Fibroblast of the aortic adventitia (primary cell): ENCODE data around the gene TNFRSF21. TPM values are rescaled to one million over a fixed set of nuclear protein-coding genes. Genes with fewer than 3 reads are reported as not detected.
A peak's percentile ranks its signal among the peaks of the same experiment; 100 is the strongest.

ENCODE experiments used
- DNase-seq: peaks from one replicate; pipeline ENCODE4 v3.0.0-alpha.2; 2010; ENCODE audit warnings: low read depth
- H3K4me3 ChIP-seq: 2 replicates; pipeline ENCODE4 v1.5.1; 2011; ENCODE audit warnings: low read depth, mild to moderate bottlenecking, control low read depth, low read length, moderate library complexity
- total RNA-seq: library from RNA; depleted of rRNA; stranded (reverse); fragments of >200 nt; gene quantifications from 2 replicates; pipeline ENCODE4 v1.2.3, GENCODE V29; 2012; ENCODE audit warnings: low replicate concordance
- TF ChIP-seq, protein P1 (sequence below): IDR thresholded peaks from 2 replicates; pipeline ENCODE4 v1.5.1; 2011; ENCODE audit warnings: mild to moderate bottlenecking, low read length, control low read depth, inconsistent platforms; ENCODE audit not compliant: insufficient read depth

The TNFRSF21 gene
- total RNA-seq, 1 donor = 17.7 TPM

DNA sequence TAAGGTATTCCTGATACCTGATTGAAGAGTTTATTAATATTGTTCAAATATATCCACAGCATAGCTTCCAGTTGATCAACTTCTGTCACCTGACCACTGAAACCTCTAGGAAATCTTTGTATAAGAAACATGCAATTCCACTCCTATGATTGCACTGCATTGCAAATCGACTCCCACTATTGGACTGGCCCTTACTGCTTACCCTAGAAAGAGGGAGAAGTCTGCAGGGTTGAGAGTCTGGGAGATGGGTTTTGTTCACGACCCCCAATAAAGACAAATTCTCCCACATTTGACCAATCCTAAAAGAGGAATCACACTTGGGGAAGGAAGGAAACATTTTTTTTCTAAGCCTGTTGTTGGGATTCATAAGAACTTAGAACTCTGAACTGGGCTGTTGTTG is 43.7 kb downstream of the TNFRSF21 start:
- TF ChIP-seq, protein P1, sequence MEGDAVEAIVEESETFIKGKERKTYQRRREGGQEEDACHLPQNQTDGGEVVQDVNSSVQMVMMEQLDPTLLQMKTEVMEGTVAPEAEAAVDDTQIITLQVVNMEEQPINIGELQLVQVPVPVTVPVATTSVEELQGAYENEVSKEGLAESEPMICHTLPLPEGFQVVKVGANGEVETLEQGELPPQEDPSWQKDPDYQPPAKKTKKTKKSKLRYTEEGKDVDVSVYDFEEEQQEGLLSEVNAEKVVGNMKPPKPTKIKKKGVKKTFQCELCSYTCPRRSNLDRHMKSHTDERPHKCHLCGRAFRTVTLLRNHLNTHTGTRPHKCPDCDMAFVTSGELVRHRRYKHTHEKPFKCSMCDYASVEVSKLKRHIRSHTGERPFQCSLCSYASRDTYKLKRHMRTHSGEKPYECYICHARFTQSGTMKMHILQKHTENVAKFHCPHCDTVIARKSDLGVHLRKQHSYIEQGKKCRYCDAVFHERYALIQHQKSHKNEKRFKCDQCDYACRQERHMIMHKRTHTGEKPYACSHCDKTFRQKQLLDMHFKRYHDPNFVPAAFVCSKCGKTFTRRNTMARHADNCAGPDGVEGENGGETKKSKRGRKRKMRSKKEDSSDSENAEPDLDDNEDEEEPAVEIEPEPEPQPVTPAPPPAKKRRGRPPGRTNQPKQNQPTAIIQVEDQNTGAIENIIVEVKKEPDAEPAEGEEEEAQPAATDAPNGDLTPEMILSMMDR = no peak
- no peak for DNase-seq
- no peak overlapping the region for H3K4me3 ChIP-seq

DNA sequence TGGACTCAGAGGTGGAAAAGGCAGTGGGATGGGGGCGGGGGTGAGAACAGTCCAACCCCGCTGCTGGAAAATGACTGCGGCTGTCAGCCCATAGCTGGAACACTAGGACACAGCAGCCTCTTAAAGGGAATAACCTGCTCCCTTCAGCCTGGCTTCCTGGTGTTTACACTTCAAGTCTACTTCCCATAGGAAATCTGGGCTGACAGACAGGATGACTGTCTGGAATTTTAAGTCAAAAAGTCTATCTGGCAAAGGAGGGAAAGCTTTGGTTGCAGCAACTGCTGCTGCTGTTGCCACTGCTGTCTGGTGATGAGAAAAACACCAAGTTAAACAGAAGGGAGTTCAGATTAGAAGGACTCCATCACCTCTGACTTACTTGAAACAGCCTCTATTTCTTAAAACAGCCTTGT is 44.9 kb downstream of the TNFRSF21 start:
- peak; percentile 16 for DNase-seq
- no peak overlapping the region for H3K4me3 ChIP-seq
- TF ChIP-seq, protein P1 = no peak

DNA sequence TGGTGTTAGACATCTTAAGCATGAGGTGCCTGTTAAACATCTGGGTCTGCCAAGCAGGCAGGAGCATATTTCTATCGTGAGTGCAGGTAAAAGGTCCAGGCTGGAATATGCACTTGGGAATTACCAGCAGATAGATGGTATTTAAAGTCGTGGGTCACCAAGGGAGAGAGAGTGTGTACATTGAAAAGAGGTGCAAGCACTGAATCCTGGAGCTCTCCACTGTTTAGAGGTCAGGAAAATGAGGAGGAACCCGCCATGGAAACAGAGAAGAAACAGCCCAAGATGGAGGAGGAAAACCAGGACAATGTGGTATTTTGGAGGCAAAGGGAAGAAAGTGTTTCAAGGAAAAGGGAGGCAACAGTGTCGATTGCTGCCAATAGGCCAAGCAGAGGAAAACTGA is 46.4 kb downstream of the TNFRSF21 start:
- DNase-seq = no peak
- TF ChIP-seq, protein P1 = no peak

DNA sequence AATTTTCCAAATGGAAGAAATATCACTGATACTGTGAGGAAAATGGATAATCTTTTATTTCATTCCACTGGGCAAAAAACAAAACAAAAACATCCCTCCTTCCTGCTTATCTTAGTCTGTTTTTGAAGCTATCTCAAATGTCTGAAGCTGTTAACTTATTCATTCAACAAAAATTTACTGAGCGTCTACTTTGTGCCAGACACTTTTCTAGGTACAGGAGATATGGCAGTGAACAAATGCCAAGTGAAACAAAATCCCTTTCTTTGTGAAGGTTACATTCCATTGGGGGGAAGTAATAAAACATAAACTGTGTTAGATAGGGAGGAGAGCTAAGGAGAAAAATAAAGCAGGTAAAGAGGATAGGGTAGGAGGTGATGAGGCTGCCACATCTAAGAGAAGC is 47.5 kb downstream of the TNFRSF21 start:
- TF ChIP-seq, protein P1 = no peak
- peak; percentile 51 for DNase-seq
- no peak overlapping the region for H3K4me3 ChIP-seq

More for the DNA sequence above, 46.4 kb downstream of the TNFRSF21 start:
- no peak overlapping the region for H3K4me3 ChIP-seq

- H3K4me3 ChIP-seq = no peak overlapping the region
- DNase-seq = no peak
- TF ChIP-seq, protein P1 = no peak
Measured at GRCh38 chr6:47261191-47261590, 48.5 kb downstream of the TNFRSF21 start.

DNA sequence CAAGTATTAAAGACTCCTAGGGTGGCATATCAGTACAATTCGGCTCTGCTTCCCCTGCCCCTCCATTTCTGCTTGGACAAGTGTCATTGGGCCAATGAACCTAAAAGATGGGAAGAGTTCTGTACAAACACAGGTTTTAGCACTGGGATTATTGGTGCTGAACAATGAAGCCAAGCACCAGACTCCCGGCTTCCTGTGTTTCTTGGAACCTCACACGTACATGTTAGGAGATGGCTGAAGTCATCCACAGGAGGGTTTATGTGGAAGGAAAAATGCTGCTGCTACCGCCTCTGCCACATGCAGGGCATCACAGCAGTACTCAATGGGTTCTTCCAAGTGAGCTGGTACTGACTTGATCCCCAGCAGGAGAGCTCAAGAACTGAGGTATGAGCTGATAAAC is 49.7 kb downstream of the TNFRSF21 start:
- no peak overlapping the region for H3K4me3 ChIP-seq
- no peak for DNase-seq
- TF ChIP-seq, protein P1 = no peak

GRCh38 chr6:47258724-47259347 is 50.9 kb downstream of the TNFRSF21 start:
- no peak for DNase-seq
- TF ChIP-seq, protein P1 = no peak
- no peak overlapping the region for H3K4me3 ChIP-seq
